DND-41 (cell line): ENCODE data around the gene MSL1.

ENCODE experiments used
- ATAC-seq: fragments of 200-7000 bp; cut with Tn5 transposase; 3 replicates; pipeline ENCODE4 v1.9.1; 2021; ENCODE audit warnings: low read depth; ENCODE audit not compliant: insufficient read depth
- DNase-seq: peaks from one replicate; pipeline ENCODE4 v3.0.0-alpha.2; 2020
- H2AFZ ChIP-seq: 2 replicates; pipeline ENCODE4 v1.6.0; 2012; ENCODE audit warnings: low read depth, low read length
- H3K27ac ChIP-seq: 2 replicates; pipeline ENCODE4 v1.5.1; 2012; ENCODE audit warnings: low read length, inconsistent platforms
- H3K27me3 ChIP-seq: fragments of 200-600 bp; sonication (generic); 2 replicates; pipeline ENCODE4 v1.6.0; 2012; ENCODE audit warnings: low read length, mild to moderate bottlenecking, inconsistent platforms; ENCODE audit not compliant: insufficient read depth, poor library complexity
- H3K36me3 ChIP-seq: 2 replicates; pipeline ENCODE4 v1.5.1; 2012; ENCODE audit warnings: low read length, inconsistent platforms; ENCODE audit not compliant: insufficient read depth
- H3K4me1 ChIP-seq: 2 replicates; pipeline ENCODE4 v1.5.1; 2012; ENCODE audit warnings: mild to moderate bottlenecking, low read length; ENCODE audit not compliant: insufficient read depth
- H3K4me2 ChIP-seq: 2 replicates; pipeline ENCODE4 v1.6.0; 2012; ENCODE audit warnings: mild to moderate bottlenecking, moderate library complexity, low read length, inconsistent platforms; ENCODE audit not compliant: insufficient read depth
- H3K4me3 ChIP-seq, 2 experiments: fragments of 200-600 bp in 1 of 2; shearing (Covaris generic) in 1 of 2; 2 replicates each; pipeline ENCODE4 v1.5.1; 2012 to 2016; ENCODE audit warnings: inconsistent platforms in 2 of 2, low read length in 2 of 2, mild to moderate bottlenecking in 2 of 2, low read depth in 1 of 2, moderate library complexity in 1 of 2
- H3K79me2 ChIP-seq: 2 replicates; pipeline ENCODE4 v1.6.0; 2012; ENCODE audit warnings: low read length, inconsistent platforms; ENCODE audit not compliant: insufficient read depth
- H3K9ac ChIP-seq: 2 replicates; pipeline ENCODE4 v1.6.0; 2012; ENCODE audit warnings: low read depth, mild to moderate bottlenecking, inconsistent platforms, low read length, moderate library complexity
- H3K9me3 ChIP-seq: 2 replicates; pipeline ENCODE4 v1.5.1; 2012; ENCODE audit warnings: low read length, moderate library complexity, mild to moderate bottlenecking, inconsistent platforms; ENCODE audit not compliant: insufficient read depth, severe bottlenecking
- H4K20me1 ChIP-seq: 2 replicates; pipeline ENCODE4 v1.6.0; 2012; ENCODE audit warnings: low read length; ENCODE audit not compliant: insufficient read depth
- EZH2 ChIP-seq: IDR thresholded peaks from 3 replicates; pipeline ENCODE4 v1.6.1; 2012; ENCODE audit warnings: borderline replicate concordance, low read depth, mild to moderate bottlenecking, moderate library complexity, low read length, inconsistent platforms; ENCODE audit not compliant: severe bottlenecking
- TF ChIP-seq, protein P1 (sequence below): IDR thresholded peaks from 2 replicates; pipeline ENCODE4 v1.5.1; 2012; ENCODE audit warnings: borderline replicate concordance, low read length, moderate library complexity, mild to moderate bottlenecking; ENCODE audit not compliant: poor library complexity, severe bottlenecking; ENCODE audit errors: extremely low read depth

The MSL1 gene

DNA sequence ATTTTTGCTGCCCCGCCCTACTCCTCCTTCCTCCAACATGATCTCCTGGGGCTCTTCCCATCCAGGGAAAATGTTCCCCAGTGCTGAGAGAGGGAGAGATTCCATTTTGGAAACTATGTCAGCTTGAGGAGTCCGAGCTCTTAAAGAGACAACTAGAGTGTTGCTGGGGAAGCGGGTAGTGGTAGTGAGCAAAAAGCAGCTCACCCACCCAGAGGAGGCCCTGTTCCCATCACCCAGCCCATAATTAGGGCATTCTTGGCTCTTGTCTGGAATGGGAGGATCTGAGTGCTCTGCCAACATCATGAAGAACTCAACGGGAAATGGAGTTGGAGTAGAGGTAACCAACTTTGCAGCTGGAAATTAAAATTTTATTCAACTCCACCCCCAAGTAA lies 9.1 kb upstream of the MSL1 start:
- H3K4me3 ChIP-seq: no peak overlapping the region
- no peak for TF ChIP-seq EZH2
- TF ChIP-seq, protein P1, sequence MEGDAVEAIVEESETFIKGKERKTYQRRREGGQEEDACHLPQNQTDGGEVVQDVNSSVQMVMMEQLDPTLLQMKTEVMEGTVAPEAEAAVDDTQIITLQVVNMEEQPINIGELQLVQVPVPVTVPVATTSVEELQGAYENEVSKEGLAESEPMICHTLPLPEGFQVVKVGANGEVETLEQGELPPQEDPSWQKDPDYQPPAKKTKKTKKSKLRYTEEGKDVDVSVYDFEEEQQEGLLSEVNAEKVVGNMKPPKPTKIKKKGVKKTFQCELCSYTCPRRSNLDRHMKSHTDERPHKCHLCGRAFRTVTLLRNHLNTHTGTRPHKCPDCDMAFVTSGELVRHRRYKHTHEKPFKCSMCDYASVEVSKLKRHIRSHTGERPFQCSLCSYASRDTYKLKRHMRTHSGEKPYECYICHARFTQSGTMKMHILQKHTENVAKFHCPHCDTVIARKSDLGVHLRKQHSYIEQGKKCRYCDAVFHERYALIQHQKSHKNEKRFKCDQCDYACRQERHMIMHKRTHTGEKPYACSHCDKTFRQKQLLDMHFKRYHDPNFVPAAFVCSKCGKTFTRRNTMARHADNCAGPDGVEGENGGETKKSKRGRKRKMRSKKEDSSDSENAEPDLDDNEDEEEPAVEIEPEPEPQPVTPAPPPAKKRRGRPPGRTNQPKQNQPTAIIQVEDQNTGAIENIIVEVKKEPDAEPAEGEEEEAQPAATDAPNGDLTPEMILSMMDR: no peak
- no peaks in the 10 kb centered on the region for H3K27me3 ChIP-seq
- H3K4me1 ChIP-seq: peaks cover 54% of the 10 kb centered on the region
- peak overlapping the region; percentile 70 for H3K27ac ChIP-seq
- H3K4me2 ChIP-seq: peak overlapping the region; percentile 74; the same call in 1 of the 2 replicates
- DNase-seq (no peak), ATAC-seq (no peak)
- H3K79me2 ChIP-seq: no peaks in the 10 kb centered on the region
- no peaks in the 10 kb centered on the region for H3K36me3 ChIP-seq
- peak overlapping the region; percentile 70 for H2AFZ ChIP-seq
- H3K9ac ChIP-seq: peak overlapping the region; percentile 44
- H4K20me1 ChIP-seq: no peaks in the 10 kb centered on the region
- H3K9me3 ChIP-seq: no peaks in the 10 kb centered on the region

DNA sequence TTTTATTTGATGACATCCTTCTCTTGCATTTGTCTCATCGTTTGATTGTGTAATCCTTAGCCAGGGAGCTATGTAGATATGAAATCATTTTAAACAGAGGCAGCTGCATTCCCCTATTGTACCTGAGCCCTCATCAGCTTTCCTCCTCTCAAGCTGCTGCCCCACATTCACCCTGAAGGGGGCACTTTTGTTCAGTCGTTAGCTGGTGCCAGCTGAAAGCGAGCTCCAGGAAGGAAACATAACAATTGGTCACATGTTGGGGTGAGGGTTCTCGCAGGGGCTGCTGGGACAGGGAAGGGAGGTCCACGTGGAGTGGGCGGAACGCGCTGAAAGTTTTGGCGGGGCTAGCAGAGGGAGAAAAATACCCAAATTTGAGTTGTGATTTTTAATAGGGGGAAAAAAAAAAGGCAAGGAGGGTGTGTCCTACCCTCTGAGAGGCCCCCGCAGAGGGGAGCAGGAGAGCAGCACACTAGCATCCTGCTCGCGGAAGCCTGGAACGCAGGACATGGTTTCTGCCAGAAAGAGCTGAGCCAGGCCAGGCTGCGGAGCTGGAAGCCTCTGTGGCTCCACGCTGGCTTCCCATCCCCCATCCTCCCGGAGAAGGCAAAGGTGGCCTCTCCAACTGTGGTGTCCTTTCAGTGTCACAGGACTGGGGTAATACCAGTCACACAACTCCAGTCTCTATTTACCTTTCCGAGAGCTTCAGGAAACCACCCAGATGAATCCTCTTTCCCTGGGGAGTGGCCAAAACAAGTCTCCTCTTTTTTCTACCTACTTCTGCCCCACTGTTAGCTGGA lies 8.5 kb upstream of the MSL1 start:
- no peaks in the 10 kb centered on the region for H3K79me2 ChIP-seq
- ATAC-seq (peak; percentile 84), DNase-seq (peak; percentile 96)
- H3K27me3 ChIP-seq: no peaks in the 10 kb centered on the region
- H3K9ac ChIP-seq: peak overlapping the region; percentile 59
- peak overlapping the region; percentile 74 for H3K4me2 ChIP-seq
- peak overlapping the region; percentile 87 for H3K27ac ChIP-seq
- H3K36me3 ChIP-seq: no peaks in the 10 kb centered on the region
- H3K9me3 ChIP-seq: no peaks in the 10 kb centered on the region
- TF ChIP-seq EZH2: no peak
- TF ChIP-seq, protein P1: peak; percentile 99
- H3K4me3 ChIP-seq: peak overlapping the region; percentile 4 to 58; a peak in 3 of 4 replicates
- H4K20me1 ChIP-seq: no peaks in the 10 kb centered on the region
- H3K4me1 ChIP-seq: peaks cover 48% of the 10 kb centered on the region
- H2AFZ ChIP-seq: peak overlapping the region; percentile 70

DNA sequence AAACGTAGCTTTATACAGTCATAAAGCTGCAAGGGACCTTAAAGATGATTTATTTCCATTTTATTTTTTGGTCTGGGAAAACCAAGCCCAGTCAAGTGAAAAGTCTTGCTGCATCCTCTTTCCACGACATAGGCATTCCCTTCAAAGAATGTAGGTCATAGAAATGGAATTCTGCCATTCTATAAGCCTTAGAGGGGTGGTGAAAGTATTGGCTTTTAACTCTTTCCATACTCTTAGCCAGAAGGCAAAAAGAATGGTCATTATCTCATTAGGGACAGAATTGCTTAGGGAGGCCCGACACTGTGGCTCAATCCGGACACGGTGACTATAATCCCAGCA lies 7.9 kb upstream of the MSL1 start:
- Histone ChIP-seq H3K4me1 (peaks cover 42% of the 10 kb centered on the region), H3K27ac (peak overlapping the region; percentile 87), H2AFZ (peak overlapping the region; percentile 59)

More for the DNA sequence above, 7.9 kb upstream of the MSL1 start:
- Histone ChIP-seq H3K9me3 (no peaks in the 10 kb centered on the region), H3K79me2 (no peaks in the 10 kb centered on the region), H4K20me1 (no peaks in the 10 kb centered on the region), H3K9ac (peak overlapping the region; percentile 59), H3K36me3 (no peaks in the 10 kb centered on the region), H3K4me2 (peak overlapping the region; percentile 74), H3K4me3 (peak overlapping the region; percentile 4 to 58; a peak in 3 of 4 replicates), H3K27me3 (no peaks in the 10 kb centered on the region)
- TF ChIP-seq EZH2: no peak
- TF ChIP-seq, protein P1: no peak
- ATAC-seq (no peak), DNase-seq (no peak)
